IMR-90 (cell line): ENCODE data around the gene NPAS2. TPM values are rescaled to one million over a fixed set of nuclear protein-coding genes. Genes with fewer than 3 reads are reported as not detected.

ENCODE experiments used
- ATAC-seq: fragments of 200-7000 bp; cut with Tn5 transposase; 2 replicates; pipeline ENCODE4 v1.9.1; 2020; ENCODE audit warnings: low read depth, mild to moderate bottlenecking, moderate library complexity
- BruUV-seq: library from RNA; stranded (reverse); fragments of 400-500 nt; replicated peaks from 2 replicates; lab custom pipeline; 2021; lab: Mats Ljungman, UMichigan
- CTCF ChIA-PET: fragments of 300-600 bp; formaldehyde crosslinking; extraction: SDS; loops from one replicate; lab custom pipeline; 2021; ENCODE audit warnings: antibody characterized with exemption; lab: Yijun Ruan, JAX
- POLR2A ChIA-PET: fragments of 300-600 bp; sonication (Branson Sonifier 250); formaldehyde crosslinking; loops from one replicate; lab custom pipeline; 2022; ENCODE audit warnings: antibody characterized with exemption; ENCODE audit not compliant: unreplicated experiment; lab: Charles Lee
- DNase-seq: peaks from one replicate; pipeline ENCODE4 v3.0.0; 2013
- H2AFZ ChIP-seq: replicated peaks from 2 replicates; pipeline ENCODE3; 2013; ENCODE audit warnings: low read length, mild to moderate bottlenecking; ENCODE audit not compliant: poor library complexity
- H2AK5ac ChIP-seq: 2 replicates; pipeline ENCODE4 v1.6.1; 2013; ENCODE audit warnings: low read depth, low read length, inconsistent platforms
- H2AK9ac ChIP-seq: replicated peaks from 2 replicates; pipeline ENCODE3; 2013; ENCODE audit warnings: mild to moderate bottlenecking, low read depth, low read length, moderate library complexity; ENCODE audit not compliant: poor library complexity
- H2BK120ac ChIP-seq: 2 replicates; pipeline ENCODE4 v1.6.1; 2013; ENCODE audit warnings: low read depth, low read length, inconsistent platforms
- H2BK15ac ChIP-seq: 3 replicates; pipeline ENCODE4 v1.6.1; 2013; ENCODE audit warnings: low read depth, low read length, inconsistent platforms
- H2BK20ac ChIP-seq: 2 replicates; pipeline ENCODE4 v1.6.1; 2013; ENCODE audit warnings: low read depth, mild to moderate bottlenecking, inconsistent platforms, low read length, moderate library complexity
- H2BK5ac ChIP-seq: 2 replicates; pipeline ENCODE4 v1.6.1; 2013; ENCODE audit warnings: mild to moderate bottlenecking, low read depth, low read length, inconsistent platforms; ENCODE audit not compliant: poor library complexity, severe bottlenecking
- H3K14ac ChIP-seq: replicated peaks from 2 replicates; pipeline ENCODE4 v1.6.1; 2013; ENCODE audit warnings: low read depth, low read length, inconsistent platforms
- H3K18ac ChIP-seq: 2 replicates; pipeline ENCODE4 v1.6.1; 2013; ENCODE audit warnings: low read depth, low read length, control low read depth
- H3K23ac ChIP-seq: 2 replicates; pipeline ENCODE4 v1.6.1; 2013; ENCODE audit warnings: low read depth, low read length, inconsistent platforms
- H3K27ac ChIP-seq: 2 replicates; pipeline ENCODE4 v1.5.1; 2013; ENCODE audit warnings: mild to moderate bottlenecking, control low read depth, low read length; ENCODE audit not compliant: insufficient read depth
- H3K27me3 ChIP-seq: 2 replicates; pipeline ENCODE4 v1.6.1; 2013; ENCODE audit warnings: low read length; ENCODE audit not compliant: control insufficient read depth, insufficient read depth
- H3K36me3 ChIP-seq: 2 replicates; pipeline ENCODE4 v1.6.1; 2013; ENCODE audit warnings: low read length, mixed read lengths; ENCODE audit not compliant: control insufficient read depth, insufficient read depth
- H3K4ac ChIP-seq: 2 replicates; pipeline ENCODE4 v1.6.1; 2013; ENCODE audit warnings: low read depth, low read length, inconsistent platforms
- H3K4me1 ChIP-seq: 2 replicates; pipeline ENCODE4 v1.6.1; 2013; ENCODE audit warnings: low read length, mixed read lengths; ENCODE audit not compliant: control insufficient read depth, insufficient read depth
- H3K4me2 ChIP-seq: 2 replicates; pipeline ENCODE4 v1.6.1; 2013; ENCODE audit warnings: low read depth, mild to moderate bottlenecking, control low read depth, low read length, moderate library complexity
- H3K4me3 ChIP-seq: 2 replicates; pipeline ENCODE4 v1.5.1; 2013; ENCODE audit warnings: low read depth, mild to moderate bottlenecking, control low read depth, low read length, moderate library complexity; ENCODE audit not compliant: insufficient read depth
- H3K56ac ChIP-seq: 2 replicates; pipeline ENCODE4 v1.6.1; 2013; ENCODE audit warnings: low read length, inconsistent platforms; ENCODE audit not compliant: insufficient read depth; ENCODE audit errors: extremely low read depth
- H3K79me1 ChIP-seq, 2 experiments: 2 replicates each; pipeline ENCODE4 v1.6.1; 2013; ENCODE audit warnings: low read length in 2 of 2, inconsistent platforms in 1 of 2, low read depth in 1 of 2
- H3K9ac ChIP-seq: 2 replicates; pipeline ENCODE4 v1.6.1; 2013; ENCODE audit warnings: low read depth, low read length, control low read depth
- H3K9me1 ChIP-seq: 2 replicates; pipeline ENCODE4 v1.6.1; 2013; ENCODE audit warnings: low read length, inconsistent platforms; ENCODE audit not compliant: insufficient read depth
- H3K9me3 ChIP-seq: 2 replicates; pipeline ENCODE4 v1.6.1; 2013; ENCODE audit warnings: low read length; ENCODE audit not compliant: control insufficient read depth, insufficient read depth
- H4K20me1 ChIP-seq: 2 replicates; pipeline ENCODE4 v1.6.1; 2013; ENCODE audit warnings: low read length, inconsistent platforms; ENCODE audit not compliant: insufficient read depth
- H4K5ac ChIP-seq: 2 replicates; pipeline ENCODE4 v1.6.1; 2013; ENCODE audit warnings: mild to moderate bottlenecking, low read depth, low read length, control low read depth
- H4K8ac ChIP-seq, 2 experiments: 2 replicates each; pipeline ENCODE4 v1.6.1; 2013; ENCODE audit warnings: low read depth in 2 of 2, low read length in 2 of 2, control low read depth in 1 of 2, inconsistent platforms in 1 of 2
- H4K91ac ChIP-seq: 2 replicates; pipeline ENCODE4 v1.6.1; 2013; ENCODE audit warnings: low read depth, low read length, inconsistent platforms; ENCODE audit not compliant: insufficient read depth
- BHLHE40 ChIP-seq: fragments of 150-350 bp; IDR thresholded peaks from 2 replicates; pipeline ENCODE4 v1.6.1; 2016; ENCODE audit warnings: mild to moderate bottlenecking, low read depth, low read length
- CEBPB ChIP-seq: IDR thresholded peaks from 2 replicates; pipeline ENCODE4 v1.6.1; 2012; ENCODE audit warnings: low read depth, low read length, improper control_type of control experiment
- CHD1 ChIP-seq: IDR thresholded peaks from 2 replicates; pipeline ENCODE4 v1.6.1; 2012; ENCODE audit warnings: low read depth, low read length, improper control_type of control experiment
- CTCF ChIP-seq: conservative IDR thresholded peaks from 2 replicates; pipeline ENCODE4 v1.5.1; 2012; ENCODE audit warnings: mild to moderate bottlenecking, low read depth, low read length, improper control_type of control experiment
- FOS ChIP-seq: fragments of 150-350 bp; IDR thresholded peaks from 2 replicates; pipeline ENCODE4 v1.6.1; 2016; ENCODE audit warnings: low read depth, low read length
- MAFK ChIP-seq: IDR thresholded peaks from 2 replicates; pipeline ENCODE4 v1.6.1; 2012; ENCODE audit warnings: low read depth, low read length, improper control_type of control experiment
- MAZ ChIP-seq: IDR thresholded peaks from 2 replicates; pipeline ENCODE4 v1.6.1; 2012; ENCODE audit warnings: low read depth, mild to moderate bottlenecking, low read length, improper control_type of control experiment, moderate library complexity, borderline replicate concordance
- MXI1 ChIP-seq: IDR thresholded peaks from 2 replicates; pipeline ENCODE4 v1.6.1; 2012; ENCODE audit warnings: low read depth, mild to moderate bottlenecking, low read length, moderate library complexity, borderline replicate concordance
- NFE2L2 ChIP-seq: fragments of 150-350 bp; IDR thresholded peaks from 2 replicates; pipeline ENCODE4 v1.6.1; 2016; ENCODE audit warnings: low read depth, mild to moderate bottlenecking, low read length
- POLR2A ChIP-seq: IDR thresholded peaks from 2 replicates; pipeline ENCODE4 v1.6.1; 2012; ENCODE audit warnings: mild to moderate bottlenecking, low read depth, low read length
- RAD21 ChIP-seq: IDR thresholded peaks from 2 replicates; pipeline ENCODE4 v1.6.1; 2012; ENCODE audit warnings: low read length, improper control_type of control experiment
- RCOR1 ChIP-seq: IDR thresholded peaks from 2 replicates; pipeline ENCODE4 v1.6.1; 2012; ENCODE audit warnings: mild to moderate bottlenecking, low read length, improper control_type of control experiment; ENCODE audit not compliant: insufficient replicate concordance
- RFX5 ChIP-seq: IDR thresholded peaks from 2 replicates; pipeline ENCODE4 v1.8.0; 2012; ENCODE audit warnings: low read depth, mild to moderate bottlenecking, low read length, moderate library complexity
- SMC3 ChIP-seq: fragments of 150-350 bp; IDR thresholded peaks from 2 replicates; pipeline ENCODE4 v1.6.1; 2016; ENCODE audit warnings: low read depth, mild to moderate bottlenecking, antibody characterized with exemption, low read length, moderate library complexity
- WGBS, 2 experiments: methylation state at CpG; one replicate each; pipeline versions ENCODE4 v1.1.5 to v1.1.7; 2013; ENCODE audit warnings: missing lambda C conversion rate in 2 of 2; ENCODE audit not compliant: insufficient read length in 1 of 2; ENCODE audit errors: extremely low coverage in 2 of 2; 5-methylcytosine and 5-hydroxymethylcytosine counted together
- dilution Hi-C: fragments of 300-500 bp; cut with HindIII; formaldehyde crosslinking; loops from one replicate; pipeline ENCODE4 v1.14.3; 2018; ENCODE audit warnings: low sequenced_read_pairs; ENCODE audit not compliant: unreplicated experiment
- in situ Hi-C: fragments of 300-500 bp; cut with MboI; formaldehyde crosslinking; loops from 3 replicates; pipeline ENCODE4 v1.14.3; 2019; ENCODE audit warnings: low sequenced_read_pairs, inconsistent platforms, mixed read lengths
- intact Hi-C: fragments of 100-400 bp; cut with micrococcal nuclease; formaldehyde crosslinking; loops from 2 replicates; pipeline ENCODE4 v1.10.0; 2022
- polyA plus RNA-seq, 3 experiments: library from polyadenylated mRNA; depleted of rRNA; stranded (reverse); fragments of >200 nt; gene quantifications; 2 replicates each; pipeline ENCODE4 v1.2.3, GENCODE V29; 2012; ENCODE audit warnings: low replicate concordance in 1 of 3
- total RNA-seq: library from RNA; depleted of rRNA; stranded (reverse); fragments of >200 nt; gene quantifications from 2 replicates; pipeline ENCODE4 v1.2.3, GENCODE V29; 2012
- TF ChIP-seq, protein P1 (sequence below): fragments of 150-350 bp; IDR thresholded peaks from 2 replicates; pipeline ENCODE4 v1.6.1; 2016; ENCODE audit warnings: low read depth, mild to moderate bottlenecking, low read length, moderate library complexity, borderline replicate concordance
- TF ChIP-seq, protein P2 (sequence below): fragments of 150-350 bp; IDR thresholded peaks from 2 replicates; pipeline ENCODE4 v1.6.1; 2017; ENCODE audit warnings: mild to moderate bottlenecking, antibody characterized with exemption, low read length, low read depth

Gene NPAS2
- total and polyA plus RNA-seq, 2 of the 4 experiments (the other 2 are of a cell fraction) = 5.2 to 14.8 TPM

DNA sequence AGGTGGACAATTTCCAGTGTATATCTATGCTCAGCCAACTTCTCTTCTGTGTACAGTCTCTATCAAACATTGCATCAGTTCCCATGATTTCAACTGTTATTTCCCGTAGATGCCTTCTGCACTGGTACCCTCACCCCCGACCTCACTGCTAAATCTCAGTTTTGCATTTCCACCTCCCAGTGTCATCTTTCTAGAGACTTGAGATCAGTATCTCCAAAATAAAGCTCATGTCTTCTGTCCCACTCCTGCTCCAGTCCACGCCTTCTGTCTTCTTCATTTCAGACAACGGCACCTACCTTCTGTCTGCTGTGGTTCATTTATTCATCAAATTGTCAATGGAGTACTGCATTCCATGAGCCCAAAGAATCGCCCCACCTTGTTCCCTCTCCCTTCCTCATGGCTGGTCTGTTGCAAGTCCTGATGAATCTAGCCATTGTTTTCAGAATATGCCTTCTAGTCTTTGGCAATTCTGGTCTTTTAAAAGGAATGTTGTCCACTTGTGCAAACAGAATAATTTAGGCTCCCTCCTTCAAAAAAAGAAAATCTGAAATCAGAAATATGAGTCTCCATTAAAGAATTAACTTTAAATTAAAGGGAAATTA lies 23.3 kb upstream of the NPAS2 start:
- Histone ChIP-seq H3K79me1 (no peaks in the 10 kb centered on the region), H3K23ac (no peak overlapping the region), H2BK120ac (no peak overlapping the region), H2AK5ac (no peak overlapping the region), H3K9me3 (0 out of 2 replicates have a peak, but pooled peaks cover 2% of the 10 kb centered on the region), H3K4me3 (no peak overlapping the region), H3K4me1 (peaks cover 6% of the 10 kb centered on the region; the same call in 1 of the 2 replicates), H2AK9ac (no peak overlapping the region), H2BK20ac (no peak overlapping the region), H4K5ac (no peak overlapping the region), H3K27ac (no peak overlapping the region), H4K20me1 (no peaks in the 10 kb centered on the region), H3K56ac (no peak overlapping the region), H2BK5ac (no peak overlapping the region), H3K27me3 (peaks cover 2% of the 10 kb centered on the region), H4K8ac (no peak overlapping the region), H3K9ac (no peak overlapping the region), H3K18ac (no peak overlapping the region), H4K91ac (no peak overlapping the region), H3K9me1 (0 out of 2 replicates have a peak, but pooled peaks cover 3% of the 10 kb centered on the region), H3K4ac (no peak overlapping the region), H2BK15ac (no peak overlapping the region), H3K36me3 (no peaks in the 10 kb centered on the region), H2AFZ (no peak overlapping the region), H3K4me2 (no peak overlapping the region), H3K14ac (no peak overlapping the region)
- WGBS, 2 experiments = 67% methylated on average over 3 of the region's 5 CpGs; no CpG with 5 or more reads in 1 of the 2 experiments
- no peak for ATAC-seq
- DNase-seq = no peak
- in situ Hi-C loops (no loop called here), intact Hi-C loops (no loop called here), dilution Hi-C loops (no loop called here)
- POLR2A ChIA-PET = no interaction called here
- CTCF ChIA-PET = no interaction called here
- no peak for TF ChIP-seq RFX5
- TF ChIP-seq MAFK = no peak
- TF ChIP-seq SMC3 = no peak
- TF ChIP-seq CHD1 = no peak
- TF ChIP-seq, protein P1, sequence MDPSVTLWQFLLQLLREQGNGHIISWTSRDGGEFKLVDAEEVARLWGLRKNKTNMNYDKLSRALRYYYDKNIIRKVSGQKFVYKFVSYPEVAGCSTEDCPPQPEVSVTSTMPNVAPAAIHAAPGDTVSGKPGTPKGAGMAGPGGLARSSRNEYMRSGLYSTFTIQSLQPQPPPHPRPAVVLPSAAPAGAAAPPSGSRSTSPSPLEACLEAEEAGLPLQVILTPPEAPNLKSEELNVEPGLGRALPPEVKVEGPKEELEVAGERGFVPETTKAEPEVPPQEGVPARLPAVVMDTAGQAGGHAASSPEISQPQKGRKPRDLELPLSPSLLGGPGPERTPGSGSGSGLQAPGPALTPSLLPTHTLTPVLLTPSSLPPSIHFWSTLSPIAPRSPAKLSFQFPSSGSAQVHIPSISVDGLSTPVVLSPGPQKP = no peak
- no peak for TF ChIP-seq MXI1
- no peak for TF ChIP-seq CEBPB
- TF ChIP-seq, protein P2, sequence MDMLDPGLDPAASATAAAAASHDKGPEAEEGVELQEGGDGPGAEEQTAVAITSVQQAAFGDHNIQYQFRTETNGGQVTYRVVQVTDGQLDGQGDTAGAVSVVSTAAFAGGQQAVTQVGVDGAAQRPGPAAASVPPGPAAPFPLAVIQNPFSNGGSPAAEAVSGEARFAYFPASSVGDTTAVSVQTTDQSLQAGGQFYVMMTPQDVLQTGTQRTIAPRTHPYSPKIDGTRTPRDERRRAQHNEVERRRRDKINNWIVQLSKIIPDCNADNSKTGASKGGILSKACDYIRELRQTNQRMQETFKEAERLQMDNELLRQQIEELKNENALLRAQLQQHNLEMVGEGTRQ = no peak
- no peak for TF ChIP-seq MAZ
- no peak for TF ChIP-seq CTCF
- TF ChIP-seq POLR2A = no peak
- no peak for TF ChIP-seq NFE2L2
- no peak for TF ChIP-seq RCOR1
- TF ChIP-seq RAD21 = no peak
- TF ChIP-seq FOS = no peak
- no peak for TF ChIP-seq BHLHE40
- no TSS peak for BruUV-seq
